ENCODE measurements around the gene AP5B1.

GRCh38 chr11:65787649-65788622 is 7.2 kb upstream of the AP5B1 start:
- TF ChIP-seq POLR2AphosphoS5 (IDR thresholded peaks at IDR 0.05; ENCODE audit: low read depth, low read length) (no peak), REST (IDR thresholded peaks at IDR 0.05; ENCODE audit: insufficient read depth in 1 of 2, low read depth in 2 of 2, low read length in 2 of 2) (no peak)

Data from PFSK-1 (cell line).